Fibroblast of peridontal ligament (primary cell): ENCODE results near the gene KIF5A.

Source experiments
- DNase-seq: peaks from one replicate; pipeline ENCODE4 v3.0.0-alpha.2; 2010; ENCODE audit errors: extremely low read depth

Gene KIF5A

GRCh38 chr12:57632073-57632957, 82.5 kb downstream of the KIF5A start:
- DNase-seq: peak; percentile 15

DNA sequence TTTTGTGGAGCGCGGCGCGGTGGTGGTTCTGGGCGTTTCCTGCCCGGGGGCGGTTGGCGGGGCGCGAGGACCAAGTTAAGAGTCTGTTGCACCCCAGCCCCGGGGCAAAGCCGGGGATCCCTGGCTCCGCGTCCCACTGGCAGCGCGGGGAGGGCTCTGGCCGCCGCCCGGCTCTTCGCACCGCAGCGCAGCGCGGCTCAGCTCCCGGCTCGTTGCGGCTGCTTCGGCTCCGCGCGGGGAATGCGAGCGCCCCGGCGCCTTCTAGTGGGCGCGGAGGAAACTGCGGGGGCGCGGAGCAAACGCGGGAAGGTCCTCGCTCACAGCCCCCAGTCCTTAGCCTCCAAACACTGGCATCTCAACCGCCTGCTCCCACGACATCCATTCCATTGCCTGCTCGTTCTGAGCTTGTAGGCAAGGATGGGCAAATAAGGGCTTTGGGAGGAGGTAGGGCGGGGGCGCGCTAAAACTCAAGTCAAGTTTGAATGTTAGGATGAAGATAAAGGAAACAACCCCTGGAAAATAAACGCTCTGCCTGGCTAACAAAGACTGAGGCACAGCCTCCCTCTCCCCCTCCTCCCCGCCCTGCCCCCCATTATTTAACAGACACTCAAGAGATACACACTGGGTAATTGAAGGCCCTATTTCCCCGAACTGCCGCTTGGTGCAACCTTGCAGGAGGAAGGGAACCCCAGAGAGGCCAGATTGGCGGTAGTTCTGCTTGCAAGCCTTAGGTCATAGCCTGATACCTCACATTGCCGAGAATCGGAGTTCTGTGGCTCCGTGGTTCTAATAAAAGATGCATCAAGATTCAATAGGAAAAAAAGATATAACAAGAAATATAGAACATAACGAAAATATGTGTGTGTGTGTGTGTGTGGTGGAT, 83.4 kb downstream of the KIF5A start, which contains the start of gene B4GALNT1:
Gene B4GALNT1, minus strand, starts transcription at position 244 of the 883 bp plus-strand sequence. CDS start 1,069 bp downstream, outside the sequence.
- DNase-seq: peak; percentile 39
